NCI-H460 (cell line): ENCODE data around the gene CDCP1. TPM values are rescaled to one million over a fixed set of nuclear protein-coding genes. Genes with fewer than 3 reads are reported as not detected.

ENCODE experiments used
- DNase-seq: peaks from one replicate; pipeline ENCODE4 v3.0.0-alpha.2; 2016; ENCODE audit warnings: low read depth; ENCODE audit errors: extremely low read depth
- total RNA-seq: library from RNA; depleted of rRNA; stranded (reverse); fragments of >200 nt; shearing (Covaris generic); gene quantifications from 2 replicates; pipeline ENCODE4 v1.2.3, GENCODE V29; 2014

Gene CDCP1
- total RNA-seq, 1 experiment from 2014 or later: 47.7 TPM

GRCh38 chr3:45140141-45140769, 5.9 kb downstream of the CDCP1 start:
- DNase-seq: no peak

- no peak for DNase-seq
Observed at GRCh38 chr3:45139372-45140140, 6.6 kb downstream of the CDCP1 start.

- no peak for DNase-seq
Observed at GRCh38 chr3:45137656-45138181, 8.5 kb downstream of the CDCP1 start.

GRCh38 chr3:45135959-45136358, 10.2 kb downstream of the CDCP1 start:
- no peak for DNase-seq

- no peak for DNase-seq
Observed at GRCh38 chr3:45134758-45135521, 11.2 kb downstream of the CDCP1 start.

- peak; percentile 36 for DNase-seq
Observed at GRCh38 chr3:45132568-45133211, 13.5 kb downstream of the CDCP1 start.

GRCh38 chr3:45131201-45131600, 15.0 kb downstream of the CDCP1 start:
- DNase-seq: no peak

- no peak for DNase-seq
Observed at GRCh38 chr3:45130476-45130875, 15.7 kb downstream of the CDCP1 start.

- DNase-seq: no peak
Observed at GRCh38 chr3:45128950-45129349, 17.2 kb downstream of the CDCP1 start.

GRCh38 chr3:45127130-45127822, 18.9 kb downstream of the CDCP1 start:
- no peak for DNase-seq

- DNase-seq: no peak
Observed at GRCh38 chr3:45126730-45127129, 19.4 kb downstream of the CDCP1 start.

- DNase-seq: no peak
Observed at GRCh38 chr3:45125550-45126026, 20.6 kb downstream of the CDCP1 start.

- DNase-seq: no peak
Observed at GRCh38 chr3:45124956-45125355, 21.2 kb downstream of the CDCP1 start.

GRCh38 chr3:45124352-45124751, 21.8 kb downstream of the CDCP1 start:
- DNase-seq: peak; percentile 65

GRCh38 chr3:45123581-45124269, 22.5 kb downstream of the CDCP1 start:
- DNase-seq: peak; percentile 88

- peak; percentile 69 for DNase-seq
Observed at GRCh38 chr3:45123030-45123429, 23.1 kb downstream of the CDCP1 start.

- DNase-seq: no peak
Observed at GRCh38 chr3:45120359-45121158, 25.6 kb downstream of the CDCP1 start.

- no peak for DNase-seq
Observed at GRCh38 chr3:45119824-45120358, 26.3 kb downstream of the CDCP1 start.
